SU-DHL-6 (cell line): ENCODE measurements around the gene RABGAP1.

Source experiments
- H2AFZ ChIP-seq: fragments of 200-600 bp; sonication (generic); 2 replicates; pipeline ENCODE4 v1.6.1; 2014; ENCODE audit warnings: low read depth, mild to moderate bottlenecking, moderate library complexity, mixed read lengths, antibody characterized with exemption, low read length; ENCODE audit not compliant: severe bottlenecking
- H3F3A ChIP-seq: fragments of 200-600 bp; shearing (Covaris generic); 2 replicates; pipeline ENCODE4 v1.6.0; 2016; ENCODE audit warnings: antibody characterized with exemption, mild to moderate bottlenecking; ENCODE audit not compliant: insufficient read depth
- H3K27ac ChIP-seq: fragments of 200-600 bp; sonication (generic); 2 replicates; pipeline ENCODE4 v1.5.1; 2016; ENCODE audit warnings: low read depth, mild to moderate bottlenecking, low read length, moderate library complexity, mixed read lengths
- H3K27me3 ChIP-seq: fragments of 200-600 bp; sonication (generic), shearing (Covaris generic); 2 replicates; pipeline ENCODE4 v1.6.0; 2014; ENCODE audit warnings: mild to moderate bottlenecking, low read length
- H3K36me3 ChIP-seq: fragments of 200-600 bp; sonication (generic); 2 replicates; pipeline ENCODE4 v1.6.1; 2014; ENCODE audit warnings: mild to moderate bottlenecking, low read length, mixed read lengths
- H3K4me2 ChIP-seq: fragments of 300-600, 200-600 bp; shearing (Covaris generic), sonication (generic); 2 replicates; pipeline ENCODE4 v1.6.0; 2014; ENCODE audit warnings: low read length, low read depth, mild to moderate bottlenecking; ENCODE audit not compliant: poor library complexity, severe bottlenecking
- H3K4me3 ChIP-seq: fragments of 200-600 bp; sonication (generic); 2 replicates; pipeline ENCODE4 v1.5.1; 2014; ENCODE audit warnings: antibody characterized with exemption, low read length, mild to moderate bottlenecking, mixed read lengths; ENCODE audit not compliant: insufficient read depth, poor library complexity, severe bottlenecking
- H3K79me2 ChIP-seq: fragments of 200-600 bp; sonication (generic); 2 replicates; pipeline ENCODE4 v1.6.1; 2014; ENCODE audit warnings: mild to moderate bottlenecking, low read length, moderate library complexity; ENCODE audit not compliant: insufficient read depth
- H3K9ac ChIP-seq: fragments of 200-600 bp; sonication (generic); 2 replicates; pipeline ENCODE4 v1.7.0; 2014; ENCODE audit warnings: mild to moderate bottlenecking, low read length
- H3K9me2 ChIP-seq: fragments of 200-600 bp; sonication (generic); replicated peaks from 2 replicates; pipeline ENCODE4 v1.6.1; 2014; ENCODE audit warnings: low read length; ENCODE audit not compliant: insufficient read depth
- H3K9me3 ChIP-seq: fragments of 200-600 bp; sonication (generic); 2 replicates; pipeline ENCODE4 v1.6.1; 2014; ENCODE audit warnings: low read length, mixed read lengths; ENCODE audit not compliant: insufficient read depth
- H4K20me1 ChIP-seq: fragments of 200-600 bp; sonication (generic); 2 replicates; pipeline ENCODE4 v1.6.1; 2014; ENCODE audit warnings: low read depth, mild to moderate bottlenecking, antibody characterized with exemption, low read length, moderate library complexity, mixed read lengths
- CTCF ChIP-seq: fragments of 200-600 bp; sonication (generic); IDR thresholded peaks from one replicate; pipeline ENCODE4 v1.5.1; 2017; ENCODE audit warnings: antibody characterized with exemption, mild to moderate bottlenecking, low read length, moderate library complexity; ENCODE audit not compliant: insufficient read depth, poor library complexity, severe bottlenecking
- EZH2phosphoT487 ChIP-seq: fragments of 200-600 bp; sonication (generic), shearing (Covaris generic); conservative IDR thresholded peaks from 2 replicates; pipeline ENCODE4 v1.6.1; 2018; ENCODE audit warnings: mild to moderate bottlenecking, antibody characterized with exemption, low read length, moderate library complexity, mixed read lengths

The RABGAP1 gene

GRCh38 chr9:123129423-123129822 is 188.6 kb downstream of the RABGAP1 start:
- Histone ChIP-seq H2AFZ (no peak overlapping the region), H3K79me2 (peaks cover 8% of the 10 kb centered on the region; the same call in 1 of the 2 replicates), H3K36me3 (peaks cover 73% of the 10 kb centered on the region), H3F3A (0 out of 2 replicates have a peak, but pooled peaks cover 3% of the 10 kb centered on the region), H3K9me3 (no peaks in the 10 kb centered on the region), H4K20me1 (no peaks in the 10 kb centered on the region), H3K4me2 (no peak overlapping the region), H3K9me2 (no peaks in the 10 kb centered on the region), H3K9ac (no peak overlapping the region), H3K27me3 (no peaks in the 10 kb centered on the region), H3K27ac (no peak overlapping the region), H3K4me3 (no peak overlapping the region)
- TF ChIP-seq EZH2phosphoT487 (no peak), CTCF (no peak)

GRCh38 chr9:123131258-123131657 is 190.4 kb downstream of the RABGAP1 start:
- no peak overlapping the region for H3K4me3 ChIP-seq
- H3K9me3 ChIP-seq: no peaks in the 10 kb centered on the region
- H3K27ac ChIP-seq: no peak overlapping the region
- 0 out of 2 replicates have a peak, but pooled peaks cover 3% of the 10 kb centered on the region for H3F3A ChIP-seq
- TF ChIP-seq EZH2phosphoT487 (no peak), CTCF (no peak)
- no peaks in the 10 kb centered on the region for H4K20me1 ChIP-seq
- no peak overlapping the region for H3K9ac ChIP-seq
- H3K79me2 ChIP-seq: peaks cover 4% of the 10 kb centered on the region; the same call in 1 of the 2 replicates
- H3K36me3 ChIP-seq: peaks cover 82% of the 10 kb centered on the region
- H3K27me3 ChIP-seq: no peaks in the 10 kb centered on the region
- no peaks in the 10 kb centered on the region for H3K9me2 ChIP-seq
- H3K4me2 ChIP-seq: no peak overlapping the region
- no peak overlapping the region for H2AFZ ChIP-seq

DNA sequence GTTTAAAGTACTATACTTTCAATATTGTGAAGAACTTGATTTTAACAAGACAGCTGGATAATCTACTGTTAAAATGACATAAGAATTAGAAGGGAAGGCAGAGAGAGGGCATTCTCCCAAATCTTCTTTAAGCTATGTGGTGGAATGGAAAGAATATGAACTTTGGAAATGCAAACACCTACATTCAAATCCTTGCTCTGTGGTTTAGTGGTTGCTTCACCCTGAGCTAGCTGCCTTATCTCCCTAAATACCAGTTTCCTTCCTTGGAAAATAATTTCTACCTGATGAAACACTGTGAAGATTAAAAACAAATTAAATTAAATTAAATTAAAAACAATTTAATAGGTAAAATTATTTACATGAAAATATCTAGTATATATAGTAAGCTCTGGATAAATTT is 191.2 kb downstream of the RABGAP1 start:
- Histone ChIP-seq H3K9me2 (no peaks in the 10 kb centered on the region), H2AFZ (no peak overlapping the region), H3K9ac (no peak overlapping the region), H3K27ac (no peak overlapping the region), H3K79me2 (peaks cover 4% of the 10 kb centered on the region; the same call in 1 of the 2 replicates), H4K20me1 (no peaks in the 10 kb centered on the region), H3K4me3 (no peak overlapping the region), H3K4me2 (no peak overlapping the region), H3K36me3 (peaks cover 83% of the 10 kb centered on the region), H3F3A (0 out of 2 replicates have a peak, but pooled peaks cover 3% of the 10 kb centered on the region), H3K27me3 (no peaks in the 10 kb centered on the region), H3K9me3 (no peaks in the 10 kb centered on the region)
- TF ChIP-seq EZH2phosphoT487: no peak
- TF ChIP-seq CTCF: no peak
